GM12891 (cell line): ENCODE measurements around the gene CPHXL2.

Source experiments
- PAX5 ChIP-seq: IDR thresholded peaks from 2 replicates; pipeline ENCODE4 v1.6.1; 2011; ENCODE audit warnings: low read length, moderate library complexity, mild to moderate bottlenecking; ENCODE audit not compliant: insufficient read depth, severe bottlenecking
- POLR2A ChIP-seq: IDR thresholded peaks from 2 replicates; pipeline ENCODE4 v1.6.1; 2011; ENCODE audit warnings: low read depth, low read length, control low read depth
- POLR2AphosphoS5 ChIP-seq: IDR thresholded peaks from 2 replicates; pipeline ENCODE4 v1.6.1; 2011; ENCODE audit warnings: low read depth, low read length, control low read depth
- POU2F2 ChIP-seq: IDR thresholded peaks from 2 replicates; pipeline ENCODE4 v1.6.1; 2011; ENCODE audit warnings: low read depth, mild to moderate bottlenecking, control low read depth, low read length, moderate library complexity
- SPI1 ChIP-seq: IDR thresholded peaks from 2 replicates; pipeline ENCODE4 v1.6.1; 2011; ENCODE audit warnings: low read depth, low read length, control low read depth

- TF ChIP-seq POLR2AphosphoS5: no peak
- no peak for TF ChIP-seq POLR2A
- TF ChIP-seq PAX5: no peak
- TF ChIP-seq SPI1: no peak
- TF ChIP-seq POU2F2: no peak
Observed at GRCh38 chr16:75614066-75614897, 62.5 kb downstream of the CPHXL2 start.
